ENCODE data around the gene IL1F10. TPM values are rescaled to one million over a fixed set of nuclear protein-coding genes. Genes with fewer than 3 reads are reported as not detected.

IL1F10 gene
- total RNA-seq, 6 donors from 2014 or later, result not detected

GRCh38 chr2:113057117-113057516 is 10.7 kb upstream of the IL1F10 start:
- ATAC-seq (ENCODE audit: low FRiP score in 2 of 2) (no peak), DNase-seq (no peak)
- no peaks in the 10 kb centered on the region for H3K36me3 ChIP-seq
- TF ChIP-seq POLR2AphosphoS5 (IDR thresholded peaks at IDR 0.05) (no peak), CTCF (IDR thresholded peaks at IDR 0.05) (no peak), EP300 (IDR thresholded peaks at IDR 0.05) (no peak), POLR2A (IDR thresholded peaks at IDR 0.05) (no peak)
- WGBS, 2 donors, result 78 to 82% methylated on average over 1 of the region's 1 CpG
- H3K9me3 ChIP-seq, result peaks cover 0 to 11% (median 3%) of the 10 kb centered on the region in 4 donors
- H3K4me3 ChIP-seq, result no peak overlapping the region
- no peaks in the 10 kb centered on the region for H3K27me3 ChIP-seq
- H3K27ac ChIP-seq, result no peak overlapping the region
- no peaks in the 10 kb centered on the region for H3K4me1 ChIP-seq

DNA sequence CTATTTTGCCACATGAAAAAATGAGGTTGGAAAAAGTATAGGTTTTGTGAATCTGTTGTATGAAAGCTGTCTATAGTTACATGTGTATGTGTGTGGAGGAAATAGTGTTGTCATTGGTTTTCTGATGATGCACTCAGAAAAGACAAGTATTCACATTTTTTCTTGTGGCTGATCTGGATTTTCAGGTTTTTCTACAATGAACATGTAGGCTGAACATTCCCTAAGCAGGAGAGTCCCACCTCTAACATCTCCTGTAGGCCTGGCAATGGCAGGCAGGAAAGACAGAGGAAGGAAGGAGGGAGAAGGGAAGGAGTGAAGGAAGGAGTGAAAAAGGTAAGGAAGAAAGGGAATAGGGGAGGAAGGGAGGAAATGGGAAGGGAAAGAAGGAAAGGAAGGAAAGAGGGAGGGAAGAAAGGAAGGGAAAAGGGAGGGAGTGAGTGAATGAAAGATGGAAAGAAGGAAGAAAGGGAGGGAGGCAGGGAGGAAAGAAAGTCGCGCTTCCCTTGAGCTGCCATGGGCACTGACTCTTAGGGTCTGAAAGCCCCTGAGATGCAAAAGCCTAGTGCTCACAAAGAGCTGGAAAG is 9.3 kb upstream of the IL1F10 start:
- peaks cover 0 to 11% (median 3%) of the 10 kb centered on the region in 4 donors for H3K9me3 ChIP-seq
- no peak overlapping the region for H3K27ac ChIP-seq
- no peak overlapping the region for H3K4me3 ChIP-seq
- no peaks in the 10 kb centered on the region for H3K4me1 ChIP-seq
- no peaks in the 10 kb centered on the region for H3K36me3 ChIP-seq
- H3K27me3 ChIP-seq, result no peaks in the 10 kb centered on the region
- ATAC-seq (ENCODE audit: low FRiP score in 2 of 2), result no peak
- 67 to 68% methylated on average over 2 of the region's 2 CpGs for WGBS, 2 donors
- no peak for DNase-seq
- no peak for TF ChIP-seq POLR2A (IDR thresholded peaks at IDR 0.05)
- TF ChIP-seq CTCF (IDR thresholded peaks at IDR 0.05), result no peak

- Histone ChIP-seq H3K27ac (no peak within 1 kb of the TSS), H3K4me3 (no peak within 1 kb of the TSS), H3K27me3 (no peaks in the 10 kb centered on the region), H3K4me1 (no peaks in the 10 kb centered on the region), H3K36me3 (no peaks in the 10 kb centered on the region), H3K9me3 (peaks cover 0 to 11% (median 3%) of the 10 kb centered on the region in 4 donors)
- TF ChIP-seq POLR2A (IDR thresholded peaks at IDR 0.05) (no peak), CTCF (IDR thresholded peaks at IDR 0.05) (no peak), EP300 (IDR thresholded peaks at IDR 0.05) (no peak), POLR2AphosphoS5 (IDR thresholded peaks at IDR 0.05) (no peak)
- 73 to 77% methylated on average over 12 to 15 of the region's 15 CpGs for WGBS, 2 donors
- DNase-seq (no peak), ATAC-seq (ENCODE audit: low FRiP score in 2 of 2) (no peak)
Measured at GRCh38 chr2:113058998-113059960, 8.5 kb upstream of the IL1F10 start, which contains the start of gene IL36RN. Gene IL36RN, plus strand, starts transcription at chr2:113059198. Its CDS starts 241 bp downstream, at chr2:113059439.

DNA sequence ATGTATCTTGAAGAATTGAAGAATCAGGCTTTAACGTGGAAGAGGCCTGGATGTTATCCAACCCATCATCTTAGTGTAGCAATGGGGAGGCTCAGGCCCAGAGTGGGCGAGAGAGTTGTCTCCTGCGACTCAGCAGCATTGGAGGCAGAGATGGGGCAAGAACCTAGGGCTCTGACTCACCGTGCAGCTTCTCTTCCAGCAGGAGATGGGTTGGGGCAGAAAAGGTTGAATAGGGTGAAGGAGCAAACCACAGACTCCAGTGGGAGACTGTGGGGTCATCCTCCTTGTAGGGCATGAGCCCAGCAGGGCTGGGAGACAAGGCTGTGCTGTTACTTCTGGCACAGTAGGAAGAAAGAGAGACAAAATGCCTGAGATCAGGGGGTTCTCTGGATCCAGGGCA is 7.4 kb upstream of the IL1F10 start:
- TF ChIP-seq POLR2A (IDR thresholded peaks at IDR 0.05) (no peak), CTCF (IDR thresholded peaks at IDR 0.05) (no peak), EP300 (IDR thresholded peaks at IDR 0.05) (no peak), POLR2AphosphoS5 (IDR thresholded peaks at IDR 0.05) (no peak)
- Histone ChIP-seq H3K4me3 (no peak overlapping the region), H3K9me3 (peaks cover 0 to 3% (median under 1%) of the 10 kb centered on the region in 4 donors), H3K36me3 (no peaks in the 10 kb centered on the region), H3K27ac (no peak overlapping the region), H3K4me1 (no peaks in the 10 kb centered on the region), H3K27me3 (no peaks in the 10 kb centered on the region)
- ATAC-seq (ENCODE audit: low FRiP score in 2 of 2) (no peak), DNase-seq (no peak)
- WGBS, 2 donors, result 72 to 78% methylated on average over 4 of the region's 4 CpGs
